ENCODE results near the gene GPR39.
A peak's percentile ranks its signal among the peaks of the same experiment; 100 is the strongest.

Gene GPR39

GRCh38 chr2:132654335-132654734 is 237.7 kb downstream of the GPR39 start:
- no peak for TF ChIP-seq CTCF (IDR thresholded peaks at IDR 0.05)
- H3K27me3 Mint-ChIP-seq (ENCODE audit: low read depth, poor library complexity): no peaks in the 10 kb centered on the region
- peaks cover 3% of the 10 kb centered on the region for H3K9me3 Mint-ChIP-seq
- H3K4me3 Mint-ChIP-seq: no peak overlapping the region
- peaks cover 47% of the 10 kb centered on the region for H3K4me1 Mint-ChIP-seq
- H3K36me3 Mint-ChIP-seq (ENCODE audit: low read depth): peaks cover 41% of the 10 kb centered on the region
- DNase-seq: no peak
- H3K27ac Mint-ChIP-seq: no peak overlapping the region

GRCh38 chr2:132654968-132655367 is 238.4 kb downstream of the GPR39 start:
- Mint-ChIP-seq H3K9me3 (peaks cover 3% of the 10 kb centered on the region), H3K4me1 (peaks cover 53% of the 10 kb centered on the region), H3K36me3 (ENCODE audit: low read depth) (peaks cover 43% of the 10 kb centered on the region), H3K4me3 (no peak overlapping the region), H3K27ac (no peak overlapping the region), H3K27me3 (ENCODE audit: low read depth, poor library complexity) (no peaks in the 10 kb centered on the region)
- no peak for TF ChIP-seq CTCF (IDR thresholded peaks at IDR 0.05)
- no peak for DNase-seq

- H3K4me1 Mint-ChIP-seq: peaks cover 60% of the 10 kb centered on the region
- no peak for TF ChIP-seq CTCF (IDR thresholded peaks at IDR 0.05)
- peaks cover 3% of the 10 kb centered on the region for H3K9me3 Mint-ChIP-seq
- no peak overlapping the region for H3K4me3 Mint-ChIP-seq
- peaks cover 56% of the 10 kb centered on the region for H3K36me3 Mint-ChIP-seq (ENCODE audit: low read depth)
- H3K27me3 Mint-ChIP-seq (ENCODE audit: low read depth, poor library complexity): no peaks in the 10 kb centered on the region
- DNase-seq: no peak
- H3K27ac Mint-ChIP-seq: no peak overlapping the region
These were observed 239.8 kb downstream of the GPR39 start for GRCh38 chr2:132656266-132656975.

GRCh38 chr2:132659331-132659730 is 242.7 kb downstream of the GPR39 start:
- Mint-ChIP-seq H3K27me3 (ENCODE audit: low read depth, poor library complexity) (no peaks in the 10 kb centered on the region), H3K4me3 (no peak overlapping the region), H3K36me3 (ENCODE audit: low read depth) (peaks cover 59% of the 10 kb centered on the region), H3K9me3 (peaks cover 3% of the 10 kb centered on the region), H3K4me1 (peaks cover 87% of the 10 kb centered on the region), H3K27ac (peak overlapping the region; percentile 21)
- TF ChIP-seq CTCF (IDR thresholded peaks at IDR 0.05): no peak
- no peak for DNase-seq

- Mint-ChIP-seq H3K27me3 (ENCODE audit: low read depth, poor library complexity) (no peaks in the 10 kb centered on the region), H3K27ac (peak overlapping the region; percentile 49), H3K9me3 (no peaks in the 10 kb centered on the region), H3K4me3 (peak overlapping the region; percentile 11), H3K36me3 (ENCODE audit: low read depth) (peaks cover 34% of the 10 kb centered on the region), H3K4me1 (peaks cover 100% of the 10 kb centered on the region)
- peak; percentile 16 for DNase-seq
- no peak for TF ChIP-seq CTCF (IDR thresholded peaks at IDR 0.05)
These were observed 246.1 kb downstream of the GPR39 start for GRCh38 chr2:132662732-132663131.

GRCh38 chr2:132664096-132664495 is 247.5 kb downstream of the GPR39 start:
- H3K27me3 Mint-ChIP-seq (ENCODE audit: low read depth, poor library complexity): peaks cover 10% of the 10 kb centered on the region

More at GRCh38 chr2:132664096-132664495, 247.5 kb downstream of the GPR39 start:
- Mint-ChIP-seq H3K27ac (no peak overlapping the region), H3K9me3 (no peaks in the 10 kb centered on the region), H3K36me3 (ENCODE audit: low read depth) (peaks cover 22% of the 10 kb centered on the region), H3K4me1 (peaks cover 96% of the 10 kb centered on the region), H3K4me3 (no peak overlapping the region)
- no peak for DNase-seq
- no peak for TF ChIP-seq CTCF (IDR thresholded peaks at IDR 0.05)
